Panc1 (cell line): ENCODE data around the gene WDR89. TPM values are rescaled to one million over a fixed set of nuclear protein-coding genes. Genes with fewer than 3 reads are reported as not detected.

Experiments used
- ATAC-seq: fragments of 200-7000 bp; cut with Tn5 transposase; 2 replicates; pipeline ENCODE4 v1.9.1; 2020; ENCODE audit warnings: mild to moderate bottlenecking, moderate library complexity
- BruUV-seq: library from RNA; stranded (reverse); fragments of 400-500 nt; replicated peaks from 2 replicates; lab custom pipeline; 2021; lab: Mats Ljungman, UMichigan
- CTCF ChIA-PET: fragments of 300-600 bp; sonication (Branson Sonifier 250); formaldehyde crosslinking; loops from one replicate; lab custom pipeline; 2022; ENCODE audit warnings: antibody characterized with exemption; lab: Charles Lee
- POLR2A ChIA-PET: fragments of 300-600 bp; sonication (Branson Sonifier 250); formaldehyde crosslinking; loops from one replicate; lab custom pipeline; 2022; ENCODE audit warnings: antibody characterized with exemption; lab: Charles Lee
- DNase-seq: peaks from one replicate; pipeline ENCODE4 v3.0.0-alpha.2; 2010; ENCODE audit warnings: low read depth, low spot score
- H3K27ac ChIP-seq: 2 replicates; pipeline ENCODE4 v1.5.1; 2011; ENCODE audit warnings: mild to moderate bottlenecking, low read length, inconsistent platforms
- H3K27me3 ChIP-seq: fragments of 200-500 bp; sonication (Bioruptor generic); 2 replicates; pipeline ENCODE4 v1.6.0; 2014; ENCODE audit warnings: low read length, inconsistent platforms; ENCODE audit not compliant: control insufficient read depth, insufficient read depth
- H3K36me3 ChIP-seq: fragments of 200-500 bp; sonication (Bioruptor generic); 2 replicates; pipeline ENCODE4 v1.5.1; 2014; ENCODE audit warnings: inconsistent platforms, mild to moderate bottlenecking, low read length, moderate library complexity; ENCODE audit not compliant: control insufficient read depth, insufficient read depth
- H3K4me1 ChIP-seq: 2 replicates; pipeline ENCODE4 v1.5.1; 2011; ENCODE audit warnings: inconsistent platforms, mild to moderate bottlenecking, low read length, moderate library complexity; ENCODE audit not compliant: control insufficient read depth, insufficient read depth
- H3K4me3 ChIP-seq, 2 experiments: 2 replicates each; pipeline ENCODE4 v1.5.1; 2011 to 2012; ENCODE audit warnings: low read depth in 2 of 2, low read length in 2 of 2, mild to moderate bottlenecking in 2 of 2, inconsistent platforms in 1 of 2, moderate library complexity in 1 of 2
- H3K9me3 ChIP-seq: fragments of 200-500 bp; sonication (Bioruptor generic); 2 replicates; pipeline ENCODE4 v1.5.1; 2014; ENCODE audit warnings: low read depth, mild to moderate bottlenecking, inconsistent platforms, low read length, moderate library complexity; ENCODE audit not compliant: control insufficient read depth, insufficient read depth
- POLR2AphosphoS5 ChIP-seq: IDR thresholded peaks from 2 replicates; pipeline ENCODE4 v1.6.1; 2012; ENCODE audit warnings: mild to moderate bottlenecking, low read depth, low read length, moderate library complexity
- SIN3A ChIP-seq: IDR thresholded peaks from 2 replicates; pipeline ENCODE4 v1.6.1; 2012; ENCODE audit warnings: low read depth, mild to moderate bottlenecking, low read length, moderate library complexity, borderline replicate concordance; ENCODE audit not compliant: insufficient read depth
- TCF7L2 ChIP-seq: IDR thresholded peaks from 2 replicates; pipeline ENCODE4 v1.6.1; 2011; ENCODE audit warnings: mild to moderate bottlenecking, low read depth, low read length, inconsistent platforms
- in situ Hi-C: cut with HindIII; loops from 2 replicates; pipeline ENCODE4 v1.10.0; 2016; ENCODE audit warnings: low sequenced_read_pairs, low pct_unique_long_range_greater_than_20kb
- intact Hi-C: fragments of 100-400 bp; cut with micrococcal nuclease; formaldehyde crosslinking; loops from one replicate; pipeline ENCODE4 v1.10.0; 2022; ENCODE audit not compliant: unreplicated experiment
- total RNA-seq: library from RNA; stranded (reverse); gene quantifications from one replicate; pipeline ENCODE4 v1.2.1, GENCODE V29; 2021; ENCODE audit not compliant: unreplicated experiment
- TF ChIP-seq, protein P1 (sequence below): fragments of 450-650 bp; IDR thresholded peaks from 2 replicates; pipeline ENCODE4 v1.5.1; 2017; ENCODE audit warnings: mild to moderate bottlenecking
- TF ChIP-seq, protein P2 (sequence below), 2 experiments: IDR thresholded peaks; 2 replicates each; pipeline ENCODE4 v1.6.1; 2011 to 2012; ENCODE audit warnings: low read depth in 2 of 2, control low read depth in 1 of 2, low read length in 1 of 2, mild to moderate bottlenecking in 1 of 2, moderate library complexity in 1 of 2; ENCODE audit not compliant: insufficient read depth in 1 of 2

Gene WDR89
- total RNA-seq, 1 experiment from 2014 or later, result 13.0 TPM

- DNase-seq (no peak), ATAC-seq (no peak)
- no peaks in the 10 kb centered on the region for H3K4me1 ChIP-seq
- H3K27me3 ChIP-seq, result no peaks in the 10 kb centered on the region
- no peaks in the 10 kb centered on the region for H3K36me3 ChIP-seq
- ChIA-PET POLR2A (interaction anchor here (0.6 kb wide), 1 partner anchor 112 kb away, joined by 7 read pairs; no protein-coding TSS in a partner anchor), CTCF (no interaction called here)
- H3K9me3 ChIP-seq, result no peaks in the 10 kb centered on the region
- no peak overlapping the region for H3K4me3 ChIP-seq
- no TSS peak for BruUV-seq
- no peak overlapping the region for H3K27ac ChIP-seq
- intact Hi-C loops, result loop anchor here (10.0 kb wide), 1 partner anchor 117 kb away; no protein-coding TSS in a partner anchor
- TF ChIP-seq TCF7L2 (no peak), SIN3A (no peak), POLR2AphosphoS5 (no peak)
- TF ChIP-seq, protein P1, sequence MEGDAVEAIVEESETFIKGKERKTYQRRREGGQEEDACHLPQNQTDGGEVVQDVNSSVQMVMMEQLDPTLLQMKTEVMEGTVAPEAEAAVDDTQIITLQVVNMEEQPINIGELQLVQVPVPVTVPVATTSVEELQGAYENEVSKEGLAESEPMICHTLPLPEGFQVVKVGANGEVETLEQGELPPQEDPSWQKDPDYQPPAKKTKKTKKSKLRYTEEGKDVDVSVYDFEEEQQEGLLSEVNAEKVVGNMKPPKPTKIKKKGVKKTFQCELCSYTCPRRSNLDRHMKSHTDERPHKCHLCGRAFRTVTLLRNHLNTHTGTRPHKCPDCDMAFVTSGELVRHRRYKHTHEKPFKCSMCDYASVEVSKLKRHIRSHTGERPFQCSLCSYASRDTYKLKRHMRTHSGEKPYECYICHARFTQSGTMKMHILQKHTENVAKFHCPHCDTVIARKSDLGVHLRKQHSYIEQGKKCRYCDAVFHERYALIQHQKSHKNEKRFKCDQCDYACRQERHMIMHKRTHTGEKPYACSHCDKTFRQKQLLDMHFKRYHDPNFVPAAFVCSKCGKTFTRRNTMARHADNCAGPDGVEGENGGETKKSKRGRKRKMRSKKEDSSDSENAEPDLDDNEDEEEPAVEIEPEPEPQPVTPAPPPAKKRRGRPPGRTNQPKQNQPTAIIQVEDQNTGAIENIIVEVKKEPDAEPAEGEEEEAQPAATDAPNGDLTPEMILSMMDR, result no peak
- TF ChIP-seq, protein P2, sequence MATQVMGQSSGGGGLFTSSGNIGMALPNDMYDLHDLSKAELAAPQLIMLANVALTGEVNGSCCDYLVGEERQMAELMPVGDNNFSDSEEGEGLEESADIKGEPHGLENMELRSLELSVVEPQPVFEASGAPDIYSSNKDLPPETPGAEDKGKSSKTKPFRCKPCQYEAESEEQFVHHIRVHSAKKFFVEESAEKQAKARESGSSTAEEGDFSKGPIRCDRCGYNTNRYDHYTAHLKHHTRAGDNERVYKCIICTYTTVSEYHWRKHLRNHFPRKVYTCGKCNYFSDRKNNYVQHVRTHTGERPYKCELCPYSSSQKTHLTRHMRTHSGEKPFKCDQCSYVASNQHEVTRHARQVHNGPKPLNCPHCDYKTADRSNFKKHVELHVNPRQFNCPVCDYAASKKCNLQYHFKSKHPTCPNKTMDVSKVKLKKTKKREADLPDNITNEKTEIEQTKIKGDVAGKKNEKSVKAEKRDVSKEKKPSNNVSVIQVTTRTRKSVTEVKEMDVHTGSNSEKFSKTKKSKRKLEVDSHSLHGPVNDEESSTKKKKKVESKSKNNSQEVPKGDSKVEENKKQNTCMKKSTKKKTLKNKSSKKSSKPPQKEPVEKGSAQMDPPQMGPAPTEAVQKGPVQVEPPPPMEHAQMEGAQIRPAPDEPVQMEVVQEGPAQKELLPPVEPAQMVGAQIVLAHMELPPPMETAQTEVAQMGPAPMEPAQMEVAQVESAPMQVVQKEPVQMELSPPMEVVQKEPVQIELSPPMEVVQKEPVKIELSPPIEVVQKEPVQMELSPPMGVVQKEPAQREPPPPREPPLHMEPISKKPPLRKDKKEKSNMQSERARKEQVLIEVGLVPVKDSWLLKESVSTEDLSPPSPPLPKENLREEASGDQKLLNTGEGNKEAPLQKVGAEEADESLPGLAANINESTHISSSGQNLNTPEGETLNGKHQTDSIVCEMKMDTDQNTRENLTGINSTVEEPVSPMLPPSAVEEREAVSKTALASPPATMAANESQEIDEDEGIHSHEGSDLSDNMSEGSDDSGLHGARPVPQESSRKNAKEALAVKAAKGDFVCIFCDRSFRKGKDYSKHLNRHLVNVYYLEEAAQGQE (IDR thresholded peaks at IDR 0.05; ENCODE audit: insufficient read depth in 1 of 2, low read depth in 2 of 2, low read length in 1 of 2), result no peak
- in situ Hi-C loops, result no loop called here
These were observed 6.2 kb upstream of the WDR89 start for GRCh38 chr14:63647696-63648410.

- Histone ChIP-seq H3K9me3 (no peaks in the 10 kb centered on the region), H3K36me3 (no peaks in the 10 kb centered on the region; the same call in 1 of the 2 replicates), H3K27me3 (no peaks in the 10 kb centered on the region), H3K4me1 (peaks cover 2% of the 10 kb centered on the region; the same call in 1 of the 2 replicates), H3K4me3 (no peak overlapping the region), H3K27ac (peak overlapping the region; percentile 51; the same call in 1 of the 2 replicates)
- DNase-seq (no peak), ATAC-seq (no peak)
- BruUV-seq, result no TSS peak
- TF ChIP-seq TCF7L2 (no peak), POLR2AphosphoS5 (no peak), SIN3A (no peak)
- TF ChIP-seq, protein P2 (IDR thresholded peaks at IDR 0.05; ENCODE audit: insufficient read depth in 1 of 2, low read depth in 2 of 2, low read length in 1 of 2), result no peak
- TF ChIP-seq, protein P1, result no peak
- intact Hi-C loops (loop anchor here (10.0 kb wide), 1 partner anchor 120 kb away; no protein-coding TSS in a partner anchor), in situ Hi-C loops (no loop called here)
- ChIA-PET POLR2A (interaction anchor here (1.0 kb wide), 1 partner anchor 25 kb away, joined by 3 read pairs; no protein-coding TSS in a partner anchor), CTCF (no interaction called here)
These were observed 3.1 kb upstream of the WDR89 start for GRCh38 chr14:63644741-63645140.
